Stimulated activated CD8-positive, alpha-beta memory T cell treated with anti-CD3 and anti-CD28 coated beads, Interleukin-4, amount 100 ng/mL, for 1 hour (primary cell): Measurements from ENCODE around the gene APCDD1.
"Not testable (repeated sequence)": the region's sequence is repeated elsewhere in the genome, so short reads cannot be mapped to it uniquely, and the experiment has no call there.

Experiments
- DNase-seq, 2 donors: peaks; one replicate each; pipeline ENCODE4 v3.0.0-alpha.2; 2020; ENCODE audit warnings: low read depth in 2 of 2, low spot score in 1 of 2

Gene APCDD1

DNA sequence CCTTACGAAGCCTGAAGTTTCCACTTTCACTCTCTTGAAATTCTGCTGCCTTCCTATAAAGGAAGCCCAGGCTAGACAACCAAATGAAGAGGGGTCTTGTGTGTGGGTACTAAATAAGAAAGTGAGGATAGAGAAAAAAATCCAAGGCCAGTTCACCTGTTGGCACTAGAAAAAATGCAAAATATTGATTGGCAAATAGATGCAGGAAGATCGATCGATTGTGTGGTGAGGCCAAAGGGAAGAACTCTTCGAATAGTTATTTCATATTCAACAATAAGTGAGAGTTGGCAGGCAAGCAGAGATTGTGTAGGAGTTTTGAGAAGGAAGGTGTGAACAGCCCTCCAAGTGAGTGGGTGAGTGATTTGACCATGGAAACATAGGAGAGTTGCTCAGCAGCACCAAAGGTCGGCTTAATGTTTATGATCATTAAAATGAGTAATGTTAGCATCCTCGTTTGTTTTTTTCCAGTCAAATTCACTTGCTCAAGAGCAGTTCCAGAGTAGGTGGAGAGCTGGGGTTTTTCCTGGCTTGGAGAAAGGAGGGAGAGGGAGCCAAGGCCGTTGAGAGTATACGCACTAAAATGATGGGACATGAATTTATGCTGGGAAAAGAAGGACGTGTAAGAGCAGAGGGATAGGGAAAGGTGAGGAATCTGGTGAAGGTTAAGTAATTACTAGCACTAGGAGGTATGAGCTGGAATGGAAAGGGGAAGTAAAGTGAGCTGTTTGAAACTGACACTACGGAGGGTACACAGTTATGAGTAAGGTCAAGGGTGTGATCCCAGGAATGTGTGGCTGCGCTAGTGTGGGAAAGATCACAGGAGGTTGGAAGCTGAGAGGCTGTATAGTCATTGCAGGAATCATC lies 70.3 kb downstream of the APCDD1 start:
- no peak for DNase-seq

- no peak for DNase-seq
Observed at GRCh38 chr18:10525371-10525691, 70.9 kb downstream of the APCDD1 start.

GRCh38 chr18:10525697-10526560 lies 71.5 kb downstream of the APCDD1 start, which contains the start of gene NAPG:
TSS of gene NAPG (plus strand) at chr18:10526027. CDS start at chr18:10526103, 76 bp downstream.
- peak; percentile 52 to 82 for DNase-seq

- DNase-seq: no peak
Observed at GRCh38 chr18:10526561-10526949, 72.1 kb downstream of the APCDD1 start.

GRCh38 chr18:10528439-10528838 lies 74.0 kb downstream of the APCDD1 start:
- no peak for DNase-seq

- DNase-seq: no peak
Observed at GRCh38 chr18:10530002-10530401, 75.6 kb downstream of the APCDD1 start.

- DNase-seq: no peak
Observed at GRCh38 chr18:10530852-10531251, 76.4 kb downstream of the APCDD1 start.

GRCh38 chr18:10533111-10533510 lies 78.7 kb downstream of the APCDD1 start:
- DNase-seq: no peak

GRCh38 chr18:10536280-10536679 lies 81.8 kb downstream of the APCDD1 start:
- no peak for DNase-seq

DNA sequence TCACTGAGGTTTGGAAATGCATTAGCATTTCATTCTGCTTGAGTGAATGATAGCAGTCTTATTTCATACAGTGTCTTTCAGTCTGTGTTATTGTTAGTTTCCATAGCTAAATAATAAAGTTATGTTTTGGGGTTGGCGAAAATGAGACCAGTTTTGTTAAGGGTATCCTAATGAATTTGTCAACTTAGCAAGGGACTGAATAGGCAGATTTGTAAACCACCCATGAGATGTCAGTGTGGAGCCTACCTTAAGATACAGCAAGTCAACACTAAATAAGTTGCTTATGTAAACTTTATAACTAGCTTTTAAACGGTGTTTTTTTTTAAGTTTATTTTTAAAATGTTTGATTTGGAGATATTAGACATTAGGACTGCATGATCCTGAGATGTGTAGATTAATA lies 83.3 kb downstream of the APCDD1 start:
- DNase-seq: no peak

DNA sequence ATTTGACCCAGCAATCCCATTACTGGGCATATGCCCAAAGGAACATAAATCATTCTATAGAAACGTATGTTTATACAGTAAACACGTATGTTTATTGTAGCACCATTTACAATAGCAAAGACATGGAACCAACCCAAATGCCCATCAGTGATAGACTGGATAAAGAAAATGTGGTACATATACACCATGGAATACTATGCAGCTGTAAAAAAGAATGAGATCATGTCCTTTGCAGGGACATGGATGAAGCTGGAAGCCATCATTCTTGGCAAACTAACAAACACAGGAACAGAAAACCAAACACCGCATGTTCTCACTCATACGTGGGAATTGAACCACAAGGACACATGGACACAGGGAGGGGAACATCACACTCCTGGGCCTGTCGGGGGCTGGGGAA lies 84.7 kb downstream of the APCDD1 start:
- not testable (repeated sequence) for DNase-seq
